A549 (cell line): ENCODE results near the gene EBI3. TPM values are rescaled to one million over a fixed set of nuclear protein-coding genes. Genes with fewer than 3 reads are reported as not detected.

Experiments
- ATAC-seq, 2 experiments: fragments of 200-7000 bp in 1 of 2; fragments of >200 bp in 1 of 2; cut with Nextera tagmentation in 1 of 2; cut with Tn5 transposase in 1 of 2; 3 replicates each; pipeline versions ENCODE4 v1.8.0 to v1.9.1; 2018 to 2020; ENCODE audit warnings: mild to moderate bottlenecking in 1 of 2, moderate library complexity in 1 of 2
- CTCF ChIA-PET: fragments of 300-600 bp; sonication (Branson Sonifier 250); formaldehyde crosslinking; extraction: SDS; loops from one replicate; lab custom pipeline; 2021; ENCODE audit warnings: antibody characterized with exemption, inconsistent platforms; lab: Yijun Ruan, JAX
- POLR2A ChIA-PET: fragments of 350-600 bp; formaldehyde crosslinking; extraction: SDS; loops from one replicate; lab custom pipeline; 2021; ENCODE audit warnings: antibody characterized with exemption, inconsistent platforms; lab: Yijun Ruan, JAX
- DNase-seq, 2 experiments: peaks; one replicate each; pipeline versions ENCODE4 v3.0.0 to v3.0.0-alpha.2; 2011 to 2016; ENCODE audit warnings: low read depth in 1 of 2, low spot score in 1 of 2
- FAIRE-seq: peaks from 2 replicates; lab custom pipeline; 2011; peaks lifted over from hg19 to GRCh38; lab: Jason Lieb, UNC
- H3K27ac ChIP-seq, 2 experiments: fragments of >200 bp; sonication (Bioruptor Twin); formaldehyde crosslinking; 3 replicates each; pipeline ENCODE4 v1.5.1; 2016 to 2017
- H3K4me1 ChIP-seq: fragments of >200 bp; sonication (Bioruptor Twin); formaldehyde crosslinking; 3 replicates; pipeline ENCODE4 v1.6.1; 2016
- H3K4me2 ChIP-seq: fragments of >200 bp; sonication (Bioruptor Twin); formaldehyde crosslinking; 3 replicates; pipeline ENCODE4 v1.6.1; 2016
- H3K4me3 ChIP-seq: fragments of >200 bp; sonication (Bioruptor Twin); formaldehyde crosslinking; 3 replicates; pipeline ENCODE4 v1.5.1; 2016
- H3K9me3 ChIP-seq: fragments of >200 bp; sonication (Bioruptor Twin); formaldehyde crosslinking; 3 replicates; pipeline ENCODE4 v1.6.1; 2016
- CBX8 ChIP-seq: fragments of 200-600 bp; sonication (generic); IDR thresholded peaks from 2 replicates; pipeline ENCODE4 v1.6.1; 2016
- EHMT2 ChIP-seq: fragments of 200-600 bp; sonication (generic); IDR thresholded peaks from 2 replicates; pipeline ENCODE4 v1.6.1; 2016; ENCODE audit warnings: antibody characterized with exemption, low read depth, mild to moderate bottlenecking, moderate library complexity
- ESRRA ChIP-seq: fragments of 150-350 bp; IDR thresholded peaks from 2 replicates; pipeline ENCODE4 v1.6.1; 2014; ENCODE audit warnings: mild to moderate bottlenecking, low read length, borderline replicate concordance
- FOSB ChIP-seq: fragments of 250-450 bp; sonication (Bioruptor Pico); IDR thresholded peaks from 2 replicates; pipeline ENCODE4 v1.5.0; 2020; ENCODE audit warnings: mild to moderate bottlenecking, moderate library complexity
- FOSL2 ChIP-seq, 2 experiments: fragments of 450-650 bp in 1 of 2; fragments of >200 bp in 1 of 2; sonication (Bioruptor Twin) in 1 of 2; formaldehyde crosslinking; IDR thresholded peaks; 2 replicates each; pipeline versions ENCODE4 v1.5.0 to v1.6.1; 2016 to 2020; ENCODE audit warnings: mild to moderate bottlenecking in 1 of 2, moderate library complexity in 1 of 2
- FOXS1 ChIP-seq: fragments of 250-450 bp; sonication (Bioruptor Pico); IDR thresholded peaks from 2 replicates; pipeline ENCODE4 v1.5.0; 2020; ENCODE audit warnings: mild to moderate bottlenecking, moderate library complexity
- HDAC2 ChIP-seq: fragments of 200-600 bp; sonication (generic); IDR thresholded peaks from 2 replicates; pipeline ENCODE4 v1.6.1; 2016
- HMGXB4 ChIP-seq: fragments of 250-450 bp; sonication (Bioruptor Pico); IDR thresholded peaks from 2 replicates; pipeline ENCODE4 v1.5.0; 2021; ENCODE audit warnings: mild to moderate bottlenecking, moderate library complexity, borderline replicate concordance
- JUN ChIP-seq, 2 experiments: fragments of >200 bp; sonication (Bioruptor Twin); formaldehyde crosslinking; IDR thresholded peaks; 2 replicates in 1 of 2; 3 replicates in 1 of 2; pipeline ENCODE4 v1.6.1; 2016 to 2017
- KDM5A ChIP-seq: fragments of 200-600 bp; sonication (generic); IDR thresholded peaks from 2 replicates; pipeline ENCODE4 v1.6.1; 2016; ENCODE audit warnings: antibody characterized with exemption, mild to moderate bottlenecking
- MAZ ChIP-seq: fragments of 150-350 bp; IDR thresholded peaks from 2 replicates; pipeline ENCODE4 v1.6.1; 2014; ENCODE audit warnings: antibody characterized with exemption, low read depth, low read length, borderline replicate concordance
- NR3C1 ChIP-seq: fragments of >200 bp; sonication (Bioruptor Twin); formaldehyde crosslinking; IDR thresholded peaks from 3 replicates; pipeline ENCODE4 v1.6.1; 2017
- PBX3 ChIP-seq: IDR thresholded peaks from 2 replicates; pipeline ENCODE4 v1.6.1; 2012
- RARB ChIP-seq: fragments of 250-450 bp; sonication (Bioruptor Pico); IDR thresholded peaks from 2 replicates; pipeline ENCODE4 v1.8.0; 2021; ENCODE audit warnings: mild to moderate bottlenecking, moderate library complexity
- TP53 ChIP-seq: fragments of 250-450 bp; sonication (Bioruptor Pico); IDR thresholded peaks from 2 replicates; pipeline ENCODE4 v1.5.0; 2021; ENCODE audit warnings: mild to moderate bottlenecking, moderate library complexity
- ZSCAN20 ChIP-seq: fragments of 250-450 bp; sonication (Bioruptor Pico); IDR thresholded peaks from 2 replicates; pipeline ENCODE4 v1.8.0; 2022; ENCODE audit warnings: mild to moderate bottlenecking, moderate library complexity
- WGBS: methylation state at CpG from one replicate; pipeline ENCODE4 v1.1.6; 2017; ENCODE audit errors: missing lambda C conversion rate; 5-methylcytosine and 5-hydroxymethylcytosine counted together
- polyA plus RNA-seq, 4 experiments: library from polyadenylated mRNA; depleted of rRNA in 3 of 4; stranded (reverse); fragments of >200 nt; fragmentation: RNase III in 1 of 4; extraction: RNeasy Plus Mini Kit Qiagen cat#74134 plus additional on column Dnase treatment in 1 of 4; gene quantifications; 2 replicates in 3 of 4; 3 replicates in 1 of 4; pipeline ENCODE4 v1.2.3, GENCODE V29; 2011 to 2017
- TF ChIP-seq, protein P1 (sequence below): fragments of >200 bp; sonication (Bioruptor Twin); formaldehyde crosslinking; IDR thresholded peaks from 3 replicates; pipeline ENCODE4 v1.5.1; 2016
- TF ChIP-seq, protein P2 (sequence below): IDR thresholded peaks from 2 replicates; pipeline ENCODE4 v1.6.1; 2012; ENCODE audit warnings: low read depth, borderline replicate concordance

Gene EBI3
- polyA plus RNA-seq, 2 of the 4 experiments (the other 2 are of a cell fraction) = 1.1 to 3.6 TPM

DNA sequence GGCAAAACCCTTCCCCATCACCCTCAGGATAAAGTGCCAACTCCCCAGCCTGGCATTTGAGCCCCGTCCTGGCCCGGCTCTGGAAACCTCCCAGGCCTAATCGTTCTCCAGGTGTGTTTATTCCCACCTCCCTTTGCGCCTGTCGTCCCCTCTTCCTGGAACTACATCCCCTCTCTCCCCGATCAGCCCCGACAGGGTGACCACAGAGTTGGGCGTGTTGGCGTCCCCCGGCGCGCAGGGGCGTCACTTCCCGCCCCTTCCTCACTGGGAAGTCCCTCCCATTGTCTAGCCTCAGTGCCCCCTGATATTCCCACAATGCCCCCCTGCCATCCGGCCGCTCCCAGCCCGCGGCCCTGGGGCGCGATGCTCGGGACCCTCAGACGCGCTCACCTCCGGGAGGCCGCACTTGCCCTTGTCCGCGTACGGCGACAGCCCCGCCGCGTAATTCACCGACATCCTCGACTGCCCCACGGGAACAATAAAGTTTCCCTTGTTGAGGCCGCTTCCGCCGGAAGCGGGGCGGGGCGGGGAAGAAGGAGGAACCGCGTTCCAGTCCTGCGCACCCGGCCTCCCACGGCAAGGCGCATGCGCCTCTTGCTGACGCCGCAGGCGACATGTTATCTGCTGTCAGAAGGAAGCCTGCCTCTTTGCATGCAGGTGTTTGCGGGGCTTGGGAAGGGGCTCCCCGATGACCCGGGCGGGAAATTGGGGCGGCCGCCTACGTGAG is 47.1 kb upstream of the EBI3 start, which contains the start of the genes ANKRD24 and SIRT6 (continued):
- TF ChIP-seq FOSL2 (IDR thresholded peaks at IDR 0.05) (no peak), FOSL2 (CRISPR knock-in tag; IDR thresholded peaks at IDR 0.05) (no peak), TP53 (no peak), NR3C1 (no peak), FOXS1 (CRISPR knock-in tag) (no peak)

- Histone ChIP-seq H3K9me3 (no peaks in the 10 kb centered on the region), H3K4me1 (peaks cover 11% of the 10 kb centered on the region; the same call in 2 of the 3 replicates), H3K4me3 (no peak overlapping the region), H3K27ac (no peak overlapping the region), H3K4me2 (no peak overlapping the region)
- 49% methylated on average over 20 of the region's 23 CpGs for WGBS
- no peak for ATAC-seq
- ChIA-PET CTCF (interaction anchor here (0.6 to 1.3 kb wide), 3 partner anchors 24 to 79 kb away, joined by 3 read pairs; no protein-coding TSS in a partner anchor), POLR2A (no interaction called here)
- DNase-seq = no peak
- FAIRE-seq = no peak
- TF ChIP-seq ESRRA (no peak), EHMT2 (no peak)
- TF ChIP-seq, protein P1, sequence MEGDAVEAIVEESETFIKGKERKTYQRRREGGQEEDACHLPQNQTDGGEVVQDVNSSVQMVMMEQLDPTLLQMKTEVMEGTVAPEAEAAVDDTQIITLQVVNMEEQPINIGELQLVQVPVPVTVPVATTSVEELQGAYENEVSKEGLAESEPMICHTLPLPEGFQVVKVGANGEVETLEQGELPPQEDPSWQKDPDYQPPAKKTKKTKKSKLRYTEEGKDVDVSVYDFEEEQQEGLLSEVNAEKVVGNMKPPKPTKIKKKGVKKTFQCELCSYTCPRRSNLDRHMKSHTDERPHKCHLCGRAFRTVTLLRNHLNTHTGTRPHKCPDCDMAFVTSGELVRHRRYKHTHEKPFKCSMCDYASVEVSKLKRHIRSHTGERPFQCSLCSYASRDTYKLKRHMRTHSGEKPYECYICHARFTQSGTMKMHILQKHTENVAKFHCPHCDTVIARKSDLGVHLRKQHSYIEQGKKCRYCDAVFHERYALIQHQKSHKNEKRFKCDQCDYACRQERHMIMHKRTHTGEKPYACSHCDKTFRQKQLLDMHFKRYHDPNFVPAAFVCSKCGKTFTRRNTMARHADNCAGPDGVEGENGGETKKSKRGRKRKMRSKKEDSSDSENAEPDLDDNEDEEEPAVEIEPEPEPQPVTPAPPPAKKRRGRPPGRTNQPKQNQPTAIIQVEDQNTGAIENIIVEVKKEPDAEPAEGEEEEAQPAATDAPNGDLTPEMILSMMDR = no peak
These were observed 45.2 kb upstream of the EBI3 start for GRCh38 chr19:4183967-4184717.

DNA sequence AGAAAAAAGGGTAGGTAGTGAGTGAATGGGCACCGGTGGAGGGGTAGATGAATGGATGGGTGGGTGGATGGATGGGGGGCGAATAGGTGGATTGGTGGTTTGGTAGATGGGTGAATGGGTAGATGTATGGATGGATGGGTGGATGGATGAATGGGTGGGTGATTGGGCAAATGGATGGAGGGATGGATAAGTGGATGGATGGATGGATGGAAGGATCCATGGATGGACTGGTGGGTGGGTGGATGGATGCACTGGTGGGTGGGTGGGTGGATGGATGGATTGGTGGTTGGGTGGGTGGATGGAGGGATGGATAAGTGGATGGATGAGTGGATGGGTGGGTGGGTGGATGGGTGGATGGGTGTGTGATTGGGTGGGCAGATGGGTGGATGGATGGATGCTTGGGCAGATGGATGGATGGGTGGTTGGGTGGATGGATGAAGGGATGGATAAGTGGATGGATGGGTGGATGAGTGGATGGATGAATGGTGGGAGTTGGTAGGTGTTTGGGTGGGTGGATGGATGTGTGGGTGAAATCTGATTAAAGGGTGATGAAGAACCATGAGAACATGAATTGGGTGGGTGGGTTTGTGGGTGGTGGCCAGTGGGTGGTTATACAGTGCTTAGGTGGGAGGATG is 44.5 kb upstream of the EBI3 start:
- CTCF ChIA-PET = interaction anchor here (0.7 to 1.3 kb wide), 2 partner anchors 24 to 47 kb away, joined by 3 read pairs; no protein-coding TSS in a partner anchor
- WGBS = 75% methylated on average over 2 of the region's 2 CpGs
- Histone ChIP-seq H3K4me3 (no peak overlapping the region), H3K4me1 (peaks cover 11% of the 10 kb centered on the region; the same call in 2 of the 3 replicates)
- TF ChIP-seq NR3C1 (no peak), CBX8 (no peak), PBX3 (no peak), TP53 (no peak), MAZ (no peak), FOSB (CRISPR knock-in tag) (no peak), RARB (CRISPR knock-in tag) (no peak)
- TF ChIP-seq, all 56 proteins: peak for 0
- FAIRE-seq (no peak), ATAC-seq (no peak), DNase-seq (no peak)
- Histone ChIP-seq H3K9me3 (no peaks in the 10 kb centered on the region), H3K27ac (no peak overlapping the region), H3K4me2 (no peak overlapping the region)
- POLR2A ChIA-PET = no interaction called here

GRCh38 chr19:4185413-4186086 is 43.8 kb upstream of the EBI3 start:
- Histone ChIP-seq H3K27ac (no peak overlapping the region), H3K4me1 (peaks cover 11% of the 10 kb centered on the region; the same call in 2 of the 3 replicates), H3K9me3 (no peaks in the 10 kb centered on the region), H3K4me2 (no peak overlapping the region), H3K4me3 (no peak overlapping the region)
- no peak for ATAC-seq
- no peak for DNase-seq
- no peak for FAIRE-seq
- WGBS = 81% methylated on average over 6 of the region's 9 CpGs
- ChIA-PET CTCF (interaction anchor here (1.0 to 1.5 kb wide), 3 partner anchors 25 to 46 kb away, joined by 4 to 5 read pairs (median 4); no protein-coding TSS in a partner anchor), POLR2A (no interaction called here)
- TF ChIP-seq MAZ (no peak), JUN (IDR thresholded peaks at IDR 0.05) (no peak), HDAC2 (no peak), KDM5A (no peak), ZSCAN20 (CRISPR knock-in tag) (no peak), HMGXB4 (CRISPR knock-in tag) (no peak)
- TF ChIP-seq, protein P2, sequence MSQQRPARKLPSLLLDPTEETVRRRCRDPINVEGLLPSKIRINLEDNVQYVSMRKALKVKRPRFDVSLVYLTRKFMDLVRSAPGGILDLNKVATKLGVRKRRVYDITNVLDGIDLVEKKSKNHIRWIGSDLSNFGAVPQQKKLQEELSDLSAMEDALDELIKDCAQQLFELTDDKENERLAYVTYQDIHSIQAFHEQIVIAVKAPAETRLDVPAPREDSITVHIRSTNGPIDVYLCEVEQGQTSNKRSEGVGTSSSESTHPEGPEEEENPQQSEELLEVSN = no peak
